PC-9 (cell line): ENCODE measurements around the gene ADAMTS13.

Experiments used
- CTCF ChIP-seq: fragments of 200-600 bp; sonication (generic); conservative IDR thresholded peaks from 2 replicates; pipeline ENCODE4 v1.6.1; 2017; ENCODE audit warnings: mixed run types, antibody characterized with exemption, mild to moderate bottlenecking, moderate library complexity
- EZH2 ChIP-seq: fragments of 200-600 bp; sonication (generic); IDR thresholded peaks from 2 replicates; pipeline ENCODE4 v1.8.0; 2017; ENCODE audit warnings: antibody characterized with exemption, low read depth

- no peak for TF ChIP-seq CTCF
- no peak for TF ChIP-seq EZH2
These were observed 3.2 kb upstream of the ADAMTS13 start for GRCh38 chr9:133419005-133419404.
